ENCODE measurements around the gene LATS1. TPM values are rescaled to one million over a fixed set of nuclear protein-coding genes. Genes with fewer than 3 reads are reported as not detected.

The LATS1 gene
- total RNA-seq, 6 experiments from 2014 or later = 9.5 to 16.6 (median 10.9) TPM

DNA sequence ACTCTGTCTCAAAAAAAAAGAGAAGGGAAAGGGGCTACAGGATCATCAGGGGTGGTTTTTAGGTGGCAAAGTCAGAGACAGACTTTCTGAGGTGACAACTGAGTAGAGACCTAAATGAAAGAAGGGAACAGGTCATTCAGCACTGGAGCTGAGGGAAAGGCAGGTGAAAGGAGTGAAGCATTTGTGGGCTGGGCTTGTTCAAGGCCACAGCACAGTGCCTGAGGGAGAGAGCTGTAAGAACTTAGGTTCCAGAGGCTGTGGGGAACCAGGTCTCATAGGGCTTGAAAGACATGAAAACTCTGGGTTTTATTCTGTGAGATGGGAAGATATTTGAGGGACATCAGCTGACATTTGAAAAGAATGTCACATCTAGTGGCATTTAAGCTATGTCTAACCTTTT lies 90.2 kb downstream of the LATS1 start:
- peaks cover 0 to 8% (median 2%) of the 10 kb centered on the region in 4 donors for H3K36me3 ChIP-seq

DNA sequence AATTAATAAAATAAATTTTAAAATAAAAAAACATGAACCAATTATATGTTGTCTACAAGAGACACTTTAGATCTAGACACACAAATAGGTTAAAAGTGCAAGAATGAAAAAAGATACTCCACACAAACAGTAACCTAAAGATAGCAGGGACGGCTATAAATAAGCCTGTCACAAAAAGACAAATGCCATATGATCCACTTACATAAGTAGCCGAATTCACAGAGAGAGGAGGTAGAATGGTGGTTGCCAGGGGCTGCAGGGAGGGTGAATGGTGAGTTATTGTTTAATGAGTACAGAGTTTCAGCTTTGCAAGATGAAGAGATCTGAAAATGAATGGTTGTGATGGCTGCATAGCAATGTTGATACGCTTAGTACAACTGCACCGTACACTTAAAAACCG lies 102.1 kb downstream of the LATS1 start:
- ATAC-seq (no peak), DNase-seq (no peak)
- no peaks in the 10 kb centered on the region for H3K27me3 ChIP-seq
- 77% methylated on average over 5 of the region's 5 CpGs for WGBS (ENCODE audit: insufficient coverage, low coverage, low lambda C conversion rate, missing lambda C conversion rate)
- H3K9me3 ChIP-seq = peaks cover 0 to 3% (median 0%) of the 10 kb centered on the region in 4 donors
- no peak overlapping the region for H3K27ac ChIP-seq
- H3K4me3 ChIP-seq = no peak overlapping the region
- peaks cover 0 to 5% (median 0%) of the 10 kb centered on the region in 4 donors for H3K36me3 ChIP-seq
- TF ChIP-seq, protein P1, sequence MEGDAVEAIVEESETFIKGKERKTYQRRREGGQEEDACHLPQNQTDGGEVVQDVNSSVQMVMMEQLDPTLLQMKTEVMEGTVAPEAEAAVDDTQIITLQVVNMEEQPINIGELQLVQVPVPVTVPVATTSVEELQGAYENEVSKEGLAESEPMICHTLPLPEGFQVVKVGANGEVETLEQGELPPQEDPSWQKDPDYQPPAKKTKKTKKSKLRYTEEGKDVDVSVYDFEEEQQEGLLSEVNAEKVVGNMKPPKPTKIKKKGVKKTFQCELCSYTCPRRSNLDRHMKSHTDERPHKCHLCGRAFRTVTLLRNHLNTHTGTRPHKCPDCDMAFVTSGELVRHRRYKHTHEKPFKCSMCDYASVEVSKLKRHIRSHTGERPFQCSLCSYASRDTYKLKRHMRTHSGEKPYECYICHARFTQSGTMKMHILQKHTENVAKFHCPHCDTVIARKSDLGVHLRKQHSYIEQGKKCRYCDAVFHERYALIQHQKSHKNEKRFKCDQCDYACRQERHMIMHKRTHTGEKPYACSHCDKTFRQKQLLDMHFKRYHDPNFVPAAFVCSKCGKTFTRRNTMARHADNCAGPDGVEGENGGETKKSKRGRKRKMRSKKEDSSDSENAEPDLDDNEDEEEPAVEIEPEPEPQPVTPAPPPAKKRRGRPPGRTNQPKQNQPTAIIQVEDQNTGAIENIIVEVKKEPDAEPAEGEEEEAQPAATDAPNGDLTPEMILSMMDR (IDR thresholded peaks at IDR 0.05) = no peak
- no peak for TF ChIP-seq POLR2A (IDR thresholded peaks at IDR 0.05)
- intact Hi-C loops (cut with DNase I) = no loop called here
- no peaks in the 10 kb centered on the region for H3K4me1 ChIP-seq

More for the DNA sequence above, 90.2 kb downstream of the LATS1 start:
- Histone ChIP-seq H3K4me1 (no peaks in the 10 kb centered on the region), H3K9me3 (no peaks in the 10 kb centered on the region), H3K27me3 (no peaks in the 10 kb centered on the region), H3K27ac (no peak overlapping the region), H3K4me3 (no peak overlapping the region)
- ATAC-seq (no peak), DNase-seq (no peak)
- no peak for TF ChIP-seq POLR2A (IDR thresholded peaks at IDR 0.05)
- TF ChIP-seq, protein P1 (IDR thresholded peaks at IDR 0.05) = no peak
- intact Hi-C loops (cut with DNase I) = no loop called here

DNA sequence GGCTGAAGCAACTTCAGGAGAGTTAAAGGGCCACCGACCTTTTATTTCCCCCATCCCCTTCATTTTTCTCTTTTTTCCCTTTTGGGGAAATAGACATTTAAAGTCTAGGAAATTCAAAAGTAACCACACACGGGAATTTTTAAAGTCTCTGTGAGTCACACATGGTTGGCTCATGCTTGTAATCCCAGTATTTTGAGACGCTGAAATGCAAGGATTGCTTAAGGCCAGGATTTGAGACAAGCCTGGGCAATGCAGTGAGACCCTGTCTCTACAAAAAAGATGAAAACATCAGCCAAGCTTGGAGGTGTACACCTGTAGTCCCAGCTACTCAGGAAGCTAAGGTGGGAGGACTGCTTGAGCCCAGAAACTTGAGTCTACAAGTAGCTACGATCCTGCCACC lies 103.6 kb downstream of the LATS1 start:
- Histone ChIP-seq H3K9me3 (peaks cover 0 to 3% (median 0%) of the 10 kb centered on the region in 4 donors), H3K4me1 (no peaks in the 10 kb centered on the region), H3K36me3 (peaks cover 0 to 3% (median 0%) of the 10 kb centered on the region in 4 donors), H3K4me3 (no peak overlapping the region), H3K27me3 (no peaks in the 10 kb centered on the region), H3K27ac (no peak overlapping the region)
- ATAC-seq = no peak
- intact Hi-C loops (cut with DNase I) = no loop called here
- 95% methylated on average over 4 of the region's 4 CpGs for WGBS (ENCODE audit: insufficient coverage, low coverage, low lambda C conversion rate, missing lambda C conversion rate)
- TF ChIP-seq, protein P1 (IDR thresholded peaks at IDR 0.05) = no peak
- no peak for TF ChIP-seq POLR2A (IDR thresholded peaks at IDR 0.05)
- no peak for DNase-seq

DNA sequence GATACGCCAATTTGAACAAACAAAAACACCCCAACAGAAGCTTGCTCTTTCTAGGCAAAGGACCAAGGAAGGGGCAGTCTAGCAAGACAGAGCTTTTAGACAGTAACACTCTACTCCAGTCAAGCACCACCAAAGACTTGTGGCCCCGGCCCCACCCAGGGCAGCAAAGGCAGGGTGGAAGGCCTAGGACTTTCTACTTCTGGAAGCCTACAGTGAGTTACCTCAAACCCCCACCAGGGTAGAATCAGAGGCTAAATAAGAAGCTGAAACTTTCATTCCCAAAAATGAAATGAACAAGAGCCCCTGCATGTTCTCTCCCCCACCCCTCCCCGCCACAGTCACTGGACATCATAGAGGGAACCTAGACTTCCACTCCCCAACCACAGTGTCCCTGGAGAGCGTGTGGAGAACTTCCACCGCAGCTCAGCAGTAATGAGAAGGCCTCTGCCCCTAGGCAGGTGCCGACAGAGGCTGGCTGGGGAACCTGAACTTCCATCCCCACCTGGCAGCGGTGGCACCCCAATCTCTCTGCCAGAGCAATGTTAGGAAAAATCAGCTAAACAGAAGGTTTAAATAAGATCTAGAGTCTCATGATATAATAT lies 109.4 kb downstream of the LATS1 start:
- 90% methylated on average over 2 of the region's 7 CpGs for WGBS (ENCODE audit: insufficient coverage, low coverage, low lambda C conversion rate, missing lambda C conversion rate)
- DNase-seq (no peak), ATAC-seq (no peak)
- TF ChIP-seq, protein P1 (IDR thresholded peaks at IDR 0.05) = no peak
- TF ChIP-seq POLR2A (IDR thresholded peaks at IDR 0.05) = no peak
- no peak overlapping the region for H3K4me3 ChIP-seq
- H3K9me3 ChIP-seq = peaks cover 0 to 3% (median 0%) of the 10 kb centered on the region in 4 donors
- no peaks in the 10 kb centered on the region for H3K27me3 ChIP-seq
- no peak overlapping the region for H3K27ac ChIP-seq
- no peaks in the 10 kb centered on the region for H3K4me1 ChIP-seq
- intact Hi-C loops (cut with DNase I) = no loop called here
- no peaks in the 10 kb centered on the region for H3K36me3 ChIP-seq

Small RNA genes within 50 kb of the gene (small RNA-seq; reads per million reads assigned to genes)
- gene RF00019 = 0 reads per million in 2 experiments

Other genes starting within 250 kb of the LATS1 start
- 1 to 10 TPM in 1 of 6 experiments, under 1 TPM in 5; 0.49 to 1.4 (median 0.90) TPM for gene ZC3H12D, start 233.1 kb downstream of the LATS1 start, total RNA-seq
- gene PPIL4, start 172.1 kb downstream of the LATS1 start, total RNA-seq = 1 to 10 TPM; 7.5 to 9.6 (median 8.7) TPM
- gene GINM1, start 151.7 kb downstream of the LATS1 start, total RNA-seq = 10 to 100 TPM; 20.1 to 26.0 (median 21.8) TPM
- 1 to 10 TPM; 3.5 to 6.9 (median 5.7) TPM for gene KATNA1, start 69.4 kb downstream of the LATS1 start, total RNA-seq
- gene NUP43, start 28.4 kb upstream of the LATS1 start, total RNA-seq = 10 to 100 TPM in 5 of 6 experiments, 1 to 10 TPM in 1; 8.8 to 15.9 (median 12.1) TPM
- gene PCMT1, start 31.6 kb upstream of the LATS1 start, total RNA-seq = 10 to 100 TPM; 40.7 to 84.5 (median 47.7) TPM
- 10 to 100 TPM in 1 of 6 experiments, 1 to 10 TPM in 5; 6.8 to 11.1 (median 9.3) TPM for gene LRP11, start 146.3 kb upstream of the LATS1 start, total RNA-seq
- gene RAET1E, start 180.0 kb upstream of the LATS1 start, total RNA-seq = not detected
- gene RAET1G, start 205.0 kb upstream of the LATS1 start, total RNA-seq = not detected
- 1 to 10 TPM in 1 of 6 experiments, under 1 TPM in 5; 0.20 to 1.1 (median 0.26) TPM for gene ULBP2, start 223.9 kb upstream of the LATS1 start, total RNA-seq
- gene ULBP1, start 245.8 kb upstream of the LATS1 start, total RNA-seq = under 1 TPM in 5 of 6 experiments, not detected in 1; 0.07 to 0.43 (median 0.12) TPM